Epithelial cell of proximal tubule (primary cell): ENCODE results near the gene DUSP22. TPM values are rescaled to one million over a fixed set of nuclear protein-coding genes. Genes with fewer than 3 reads are reported as not detected.

ENCODE experiments used
- DNase-seq: peaks from one replicate; pipeline ENCODE4 v3.0.0-alpha.2; 2011; ENCODE audit warnings: low read depth
- H3K4me3 ChIP-seq: 2 replicates; pipeline ENCODE4 v1.5.1; 2011; ENCODE audit warnings: low read depth, mild to moderate bottlenecking, low read length
- total RNA-seq: library from RNA; depleted of rRNA; stranded (reverse); fragments of >200 nt; gene quantifications from 2 replicates; pipeline ENCODE4 v1.2.3, GENCODE V29; 2015
- TF ChIP-seq, protein P1 (sequence below): conservative IDR thresholded peaks from 2 replicates; pipeline ENCODE4 v1.5.1; 2012; ENCODE audit warnings: low read depth, mild to moderate bottlenecking, low read length

Gene DUSP22
- total RNA-seq, 1 donor from 2014 or later: 25.3 TPM

DNA sequence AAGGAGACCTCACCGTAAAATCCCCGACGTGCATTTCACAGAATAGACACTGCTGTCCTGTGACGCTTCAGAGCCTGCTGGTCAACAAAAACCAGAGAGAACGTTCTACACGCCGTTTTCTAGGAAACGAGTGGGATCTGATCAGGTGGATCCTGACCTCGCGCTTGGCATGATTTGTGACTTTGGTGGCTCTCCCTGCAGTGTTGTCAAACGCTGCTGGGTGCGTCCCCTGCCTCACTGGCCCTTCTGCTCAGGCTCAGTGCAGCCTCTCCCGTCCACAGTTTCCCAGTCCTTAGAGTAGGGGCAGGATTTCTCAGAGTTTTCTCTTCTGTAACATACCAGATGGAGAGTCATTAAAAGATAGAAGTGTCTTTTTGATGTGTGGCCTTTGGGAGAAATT is 71.6 kb downstream of the DUSP22 start:
- H3K4me3 ChIP-seq: no peak overlapping the region
- TF ChIP-seq, protein P1, sequence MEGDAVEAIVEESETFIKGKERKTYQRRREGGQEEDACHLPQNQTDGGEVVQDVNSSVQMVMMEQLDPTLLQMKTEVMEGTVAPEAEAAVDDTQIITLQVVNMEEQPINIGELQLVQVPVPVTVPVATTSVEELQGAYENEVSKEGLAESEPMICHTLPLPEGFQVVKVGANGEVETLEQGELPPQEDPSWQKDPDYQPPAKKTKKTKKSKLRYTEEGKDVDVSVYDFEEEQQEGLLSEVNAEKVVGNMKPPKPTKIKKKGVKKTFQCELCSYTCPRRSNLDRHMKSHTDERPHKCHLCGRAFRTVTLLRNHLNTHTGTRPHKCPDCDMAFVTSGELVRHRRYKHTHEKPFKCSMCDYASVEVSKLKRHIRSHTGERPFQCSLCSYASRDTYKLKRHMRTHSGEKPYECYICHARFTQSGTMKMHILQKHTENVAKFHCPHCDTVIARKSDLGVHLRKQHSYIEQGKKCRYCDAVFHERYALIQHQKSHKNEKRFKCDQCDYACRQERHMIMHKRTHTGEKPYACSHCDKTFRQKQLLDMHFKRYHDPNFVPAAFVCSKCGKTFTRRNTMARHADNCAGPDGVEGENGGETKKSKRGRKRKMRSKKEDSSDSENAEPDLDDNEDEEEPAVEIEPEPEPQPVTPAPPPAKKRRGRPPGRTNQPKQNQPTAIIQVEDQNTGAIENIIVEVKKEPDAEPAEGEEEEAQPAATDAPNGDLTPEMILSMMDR: no peak
- DNase-seq: no peak

DNA sequence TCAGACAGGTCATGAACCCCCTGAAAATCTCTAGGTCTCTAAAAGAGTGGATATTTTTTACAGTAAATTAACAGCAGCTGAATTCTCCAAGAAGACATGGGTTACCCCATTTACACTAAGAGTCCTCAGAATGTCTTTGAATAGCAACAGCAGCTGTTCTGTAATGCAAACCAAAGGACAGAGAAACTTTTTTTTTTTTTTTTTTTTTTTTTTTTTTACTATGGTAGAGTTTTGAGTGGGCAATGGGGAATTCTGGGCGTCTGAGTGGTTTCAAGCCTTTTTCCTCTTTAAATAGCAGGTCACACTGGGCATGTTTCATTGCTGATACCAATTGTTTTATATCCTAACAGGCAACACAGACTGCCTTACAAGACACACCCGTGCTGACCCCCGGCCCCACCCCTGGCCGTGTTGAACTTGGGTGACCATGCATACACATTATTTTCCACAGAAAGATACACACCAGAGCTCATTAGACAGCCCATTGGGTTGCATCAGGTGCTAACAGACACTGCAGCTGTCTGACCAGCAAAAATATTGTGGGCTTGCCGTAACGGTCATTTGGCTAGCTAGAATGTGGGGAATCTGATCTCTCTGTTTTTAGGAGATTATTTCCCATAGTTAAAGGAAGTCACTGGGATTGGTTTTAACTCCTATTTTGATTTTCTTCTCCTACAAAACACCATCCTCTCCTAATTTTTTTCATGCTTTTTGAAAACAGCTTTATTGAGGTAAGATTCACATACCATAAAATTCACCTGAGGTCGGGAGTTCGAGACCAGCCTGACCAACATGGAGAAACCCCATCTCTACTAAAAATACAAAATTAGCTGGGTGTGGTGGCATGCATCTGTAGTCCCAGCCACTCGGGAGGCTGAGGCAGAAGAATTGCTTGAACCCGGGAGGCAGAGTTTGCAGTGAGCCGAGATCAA is 72.6 kb downstream of the DUSP22 start:
- TF ChIP-seq, protein P1: no peak
- H3K4me3 ChIP-seq: no peak overlapping the region
- peak; percentile 23 for DNase-seq

DNA sequence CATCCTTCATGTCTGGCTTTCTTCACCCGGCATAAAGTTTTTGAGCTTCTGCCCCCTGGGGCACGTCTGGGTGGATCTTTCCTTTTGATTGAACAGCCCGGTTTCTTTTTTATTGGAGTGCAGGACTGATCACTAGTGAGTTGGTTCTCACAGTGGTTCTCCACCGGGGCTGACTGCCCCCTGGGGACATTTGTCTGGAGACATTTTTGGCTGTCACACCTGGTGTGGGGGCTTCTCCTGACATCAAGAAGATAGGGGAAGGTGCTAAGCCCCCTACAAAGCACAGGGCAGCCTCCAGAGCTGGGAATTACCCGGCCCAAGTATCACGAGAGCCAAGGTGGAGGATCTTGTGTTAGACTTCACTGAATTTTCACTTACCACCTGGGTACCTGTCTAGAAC is 73.5 kb downstream of the DUSP22 start:
- DNase-seq: no peak
- TF ChIP-seq, protein P1: no peak
- H3K4me3 ChIP-seq: no peak overlapping the region

DNA sequence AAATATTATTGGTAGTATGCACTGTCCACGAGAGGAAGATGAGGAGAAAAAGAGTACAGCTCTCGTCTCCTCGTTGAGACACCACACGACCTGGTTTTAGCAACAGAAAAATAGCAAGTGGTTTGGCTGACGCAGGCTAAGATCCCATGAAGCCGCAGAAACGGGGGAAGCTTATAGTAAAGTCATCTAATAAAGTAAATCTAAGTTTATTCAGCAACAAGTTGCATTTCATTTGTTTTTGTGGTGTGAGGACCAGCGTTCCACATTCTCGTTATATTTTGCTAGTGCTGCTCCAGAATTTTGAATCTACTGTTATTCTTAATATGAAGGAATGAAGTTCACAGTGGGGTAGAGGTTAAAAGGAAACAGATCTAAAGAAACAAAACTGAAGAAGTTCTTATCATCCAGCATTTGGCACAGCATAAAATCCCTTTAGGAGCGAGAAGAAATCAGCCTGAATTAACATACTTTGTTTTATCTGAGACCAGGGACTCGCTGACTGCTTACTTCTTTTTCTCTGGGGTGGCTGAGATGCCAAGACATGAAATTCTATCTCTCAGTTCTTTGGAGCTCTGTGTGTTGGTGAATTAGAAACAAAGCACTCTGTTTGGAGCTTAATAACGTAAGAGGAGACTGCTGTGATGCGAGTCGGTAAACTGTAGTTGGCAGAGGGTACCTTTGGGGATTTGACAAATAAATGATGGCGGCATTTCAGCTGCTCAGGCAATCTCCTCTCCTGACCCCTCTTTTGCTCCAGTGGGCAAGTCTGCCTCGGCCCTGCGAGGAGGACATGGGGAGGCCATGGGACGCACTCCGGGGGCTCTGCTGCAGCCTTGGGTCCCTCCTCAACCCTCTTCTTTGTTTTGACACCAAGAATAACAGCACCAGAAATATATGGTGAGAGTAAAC is 74.4 kb downstream of the DUSP22 start:
- H3K4me3 ChIP-seq: no peak overlapping the region
- TF ChIP-seq, protein P1: no peak
- no peak for DNase-seq

DNA sequence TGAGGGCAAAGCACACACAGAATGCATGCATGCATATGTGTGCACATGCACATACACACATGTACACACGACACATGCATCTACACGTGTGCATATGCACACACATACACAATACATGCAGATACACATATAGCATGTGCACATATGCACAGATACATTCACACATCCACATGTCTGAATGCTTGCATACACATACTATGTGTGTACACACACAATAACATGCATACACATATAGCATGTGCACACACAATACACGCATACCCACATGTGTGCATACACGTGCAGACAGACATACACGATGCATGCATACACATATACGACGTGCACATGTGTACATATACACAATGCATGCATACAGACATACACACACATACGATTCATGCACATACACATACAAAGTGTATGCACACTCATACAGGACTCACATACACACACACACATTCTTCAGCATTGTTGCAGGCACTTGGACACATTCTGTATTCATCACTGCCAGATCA is 75.1 kb downstream of the DUSP22 start:
- TF ChIP-seq, protein P1: no peak
- H3K4me3 ChIP-seq: no peak overlapping the region
- no peak for DNase-seq

DNA sequence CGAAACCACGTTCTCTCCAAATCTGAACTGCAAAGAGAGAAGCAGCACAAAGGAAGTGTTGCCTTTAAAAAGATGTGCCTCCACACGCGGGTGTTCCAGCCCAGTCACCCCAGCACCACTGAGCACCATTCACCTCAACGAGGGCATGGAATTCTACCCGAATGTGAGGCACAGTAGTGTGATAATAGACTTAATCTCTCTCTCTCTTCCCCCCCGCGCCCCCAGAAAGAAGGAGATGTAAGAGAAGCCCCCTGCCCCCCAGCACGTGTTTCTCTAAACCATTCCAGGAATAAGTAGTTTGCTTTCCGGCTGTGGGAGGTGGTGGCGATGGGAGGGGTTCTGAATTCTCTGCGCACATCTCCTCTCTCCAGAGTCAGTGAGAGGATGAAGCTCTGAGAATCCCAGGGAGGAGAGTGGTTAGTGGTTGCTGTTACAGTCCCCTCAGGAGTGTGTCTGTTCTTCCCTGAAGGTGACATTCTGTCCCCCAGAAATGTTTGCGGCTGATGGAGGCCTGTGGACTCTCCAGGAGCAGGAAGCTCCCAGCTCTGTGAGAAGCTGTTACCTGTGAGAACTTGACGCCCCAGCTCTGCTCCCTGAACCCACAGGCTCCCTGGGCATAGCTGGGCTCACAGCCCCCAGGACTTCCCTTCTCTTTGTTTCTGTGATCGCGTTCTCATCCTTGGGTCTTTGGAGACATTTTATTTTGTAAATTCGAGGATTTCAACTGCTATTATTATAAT is 75.8 kb downstream of the DUSP22 start:
- no peak for DNase-seq
- H3K4me3 ChIP-seq: no peak overlapping the region
- TF ChIP-seq, protein P1: no peak
